H1 (cell line): ENCODE data around the gene ANP32B.

ENCODE experiments used
- EP300 ChIP-seq, 2 experiments: IDR thresholded peaks; 1 replicate in 1 of 2; 2 replicates in 1 of 2; pipeline ENCODE4 v1.6.1; 2011 to 2012; ENCODE audit warnings: low read depth in 2 of 2, low read length in 2 of 2, mild to moderate bottlenecking in 2 of 2, borderline replicate concordance in 1 of 2, inconsistent platforms in 1 of 2, moderate library complexity in 1 of 2
- EZH2 ChIP-seq: fragments of 200-600 bp; sonication (generic); IDR thresholded peaks from 2 replicates; pipeline ENCODE4 v1.7.1; 2012; ENCODE audit warnings: low read depth, mild to moderate bottlenecking, moderate library complexity, low read length, inconsistent platforms; ENCODE audit not compliant: severe bottlenecking

DNA sequence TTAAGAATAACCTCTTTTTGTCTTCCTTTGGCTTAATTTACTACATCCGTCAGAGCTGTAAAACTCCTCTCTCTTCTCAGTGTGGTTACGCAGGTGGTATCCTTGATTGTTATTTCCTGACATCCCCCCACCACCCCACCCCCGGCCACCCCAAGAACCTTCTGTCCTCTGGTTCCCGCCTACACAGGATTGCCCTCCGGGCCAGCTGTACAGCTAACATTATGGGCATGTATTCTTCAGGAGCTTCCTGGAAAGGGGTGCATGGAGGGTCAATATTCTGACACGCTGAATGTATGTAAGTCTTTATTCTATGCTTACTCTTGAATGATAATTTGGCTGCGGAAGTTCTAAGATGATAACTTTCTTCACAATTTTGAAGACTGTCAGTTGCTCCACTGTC is 13.0 kb upstream of the ANP32B start:
- TF ChIP-seq EP300 (IDR thresholded peaks at IDR 0.05; ENCODE audit: borderline replicate concordance in 1 of 2, low read depth in 2 of 2, low read length in 2 of 2) (no peak), EZH2 (no peak)
